ENCODE measurements around the gene LIMS2. TPM values are rescaled to one million over a fixed set of nuclear protein-coding genes. Genes with fewer than 3 reads are reported as not detected.

Gene LIMS2, protein sequence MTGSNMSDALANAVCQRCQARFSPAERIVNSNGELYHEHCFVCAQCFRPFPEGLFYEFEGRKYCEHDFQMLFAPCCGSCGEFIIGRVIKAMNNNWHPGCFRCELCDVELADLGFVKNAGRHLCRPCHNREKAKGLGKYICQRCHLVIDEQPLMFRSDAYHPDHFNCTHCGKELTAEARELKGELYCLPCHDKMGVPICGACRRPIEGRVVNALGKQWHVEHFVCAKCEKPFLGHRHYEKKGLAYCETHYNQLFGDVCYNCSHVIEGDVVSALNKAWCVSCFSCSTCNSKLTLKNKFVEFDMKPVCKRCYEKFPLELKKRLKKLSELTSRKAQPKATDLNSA
- total RNA-seq, result 100 to 1,000 TPM in 2 of 4 donors, 10 to 100 TPM in 2; 86.1 to 111 (median 98.1) TPM

DNA sequence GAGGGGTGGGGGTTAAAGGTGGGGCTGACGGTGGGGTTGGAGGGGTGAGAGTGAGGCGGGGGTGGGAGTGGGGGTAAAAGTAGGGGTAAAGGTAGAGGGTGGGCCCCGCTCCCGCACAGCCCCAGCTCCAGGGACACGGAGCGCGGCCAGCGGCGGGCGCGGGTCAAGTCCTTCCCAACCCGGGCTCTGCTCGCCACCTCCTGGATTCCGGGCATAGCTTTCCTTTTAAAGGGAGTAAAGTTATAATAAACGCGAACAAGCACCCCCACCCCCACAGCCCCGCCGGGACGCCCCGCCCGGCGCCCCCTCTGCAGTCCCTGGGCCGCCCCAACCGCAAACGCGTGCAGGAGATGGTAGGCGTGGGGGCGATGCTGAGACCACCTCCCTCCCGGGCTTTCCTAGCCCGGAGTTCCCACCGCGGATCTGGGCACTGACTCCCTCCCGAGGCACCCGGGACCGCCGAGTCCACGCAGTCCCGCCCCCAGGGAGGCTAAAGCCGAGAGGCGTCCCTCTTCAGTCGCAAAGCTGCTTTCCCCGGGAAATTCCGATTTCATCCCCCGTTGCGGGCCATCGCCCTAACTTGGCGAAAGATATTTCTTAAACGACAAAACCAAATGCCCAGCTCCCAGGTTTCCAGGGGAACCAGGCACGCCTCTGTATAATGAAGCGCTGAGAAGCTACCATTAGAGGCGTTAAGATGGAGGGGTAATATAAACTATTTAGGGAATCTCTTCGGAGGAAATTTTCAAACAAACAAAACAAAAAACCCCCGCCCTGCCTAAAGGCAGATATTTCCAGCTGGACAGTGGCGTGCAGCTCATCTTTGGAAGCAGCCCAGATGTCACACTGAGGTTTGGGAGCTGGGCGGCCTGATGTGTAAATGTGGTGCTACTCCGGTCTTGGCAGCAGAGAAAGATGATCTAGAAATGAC is at the start of gene LIMS2:
Gene LIMS2, minus strand, starts transcription at position 200 of the 931 bp plus-strand sequence. CDS start 506 bp downstream, outside the sequence.
- TF ChIP-seq, protein P1, sequence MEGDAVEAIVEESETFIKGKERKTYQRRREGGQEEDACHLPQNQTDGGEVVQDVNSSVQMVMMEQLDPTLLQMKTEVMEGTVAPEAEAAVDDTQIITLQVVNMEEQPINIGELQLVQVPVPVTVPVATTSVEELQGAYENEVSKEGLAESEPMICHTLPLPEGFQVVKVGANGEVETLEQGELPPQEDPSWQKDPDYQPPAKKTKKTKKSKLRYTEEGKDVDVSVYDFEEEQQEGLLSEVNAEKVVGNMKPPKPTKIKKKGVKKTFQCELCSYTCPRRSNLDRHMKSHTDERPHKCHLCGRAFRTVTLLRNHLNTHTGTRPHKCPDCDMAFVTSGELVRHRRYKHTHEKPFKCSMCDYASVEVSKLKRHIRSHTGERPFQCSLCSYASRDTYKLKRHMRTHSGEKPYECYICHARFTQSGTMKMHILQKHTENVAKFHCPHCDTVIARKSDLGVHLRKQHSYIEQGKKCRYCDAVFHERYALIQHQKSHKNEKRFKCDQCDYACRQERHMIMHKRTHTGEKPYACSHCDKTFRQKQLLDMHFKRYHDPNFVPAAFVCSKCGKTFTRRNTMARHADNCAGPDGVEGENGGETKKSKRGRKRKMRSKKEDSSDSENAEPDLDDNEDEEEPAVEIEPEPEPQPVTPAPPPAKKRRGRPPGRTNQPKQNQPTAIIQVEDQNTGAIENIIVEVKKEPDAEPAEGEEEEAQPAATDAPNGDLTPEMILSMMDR (IDR thresholded peaks at IDR 0.05), result peak in 2 of 5 experiments; percentile 20 to 28
- TF ChIP-seq POLR2A (IDR thresholded peaks at IDR 0.05), result no peak
- no peaks in the 10 kb centered on the region for H3K9me3 ChIP-seq
- peak within 1 kb of the TSS; percentile 85 to 90 (median 90) for H3K27ac ChIP-seq
- WGBS, 2 donors, result 4 to 5% methylated on average over 53 to 56 of the region's 56 CpGs
- H3K4me3 ChIP-seq, result peak within 1 kb of the TSS; percentile 61 to 80 (median 75)
- H3K36me3 ChIP-seq, result no peaks in the 10 kb centered on the region
- H3K4me1 ChIP-seq, result peaks cover 0 to 47% (median 9%) of the 10 kb centered on the region in 4 donors
- DNase-seq (ENCODE audit: low spot score in 2 of 2), result no peak
- no peaks in the 10 kb centered on the region for H3K27me3 ChIP-seq

DNA sequence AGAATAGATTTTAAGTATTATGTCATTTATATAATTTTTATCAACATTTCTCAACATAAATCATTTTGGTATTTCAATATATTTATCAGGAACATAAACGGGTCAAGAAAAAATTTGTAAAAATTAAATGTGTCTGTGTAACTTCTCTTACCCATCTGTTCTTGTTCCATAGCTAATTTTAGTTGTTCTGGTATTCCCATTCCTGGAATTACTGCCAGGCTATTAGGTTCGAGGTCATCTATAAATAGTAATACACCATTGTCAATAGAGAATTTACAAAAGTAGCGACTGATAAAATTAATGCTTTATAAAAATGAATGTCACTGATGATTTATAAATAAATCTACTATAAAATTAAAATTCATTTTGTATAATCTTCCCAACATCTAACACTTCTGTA is 47.5 kb upstream of the LIMS2 start:
- H3K9me3 ChIP-seq, result no peaks in the 10 kb centered on the region
- no peaks in the 10 kb centered on the region for H3K27me3 ChIP-seq
- no peak for DNase-seq (ENCODE audit: low spot score in 2 of 2)
- H3K4me1 ChIP-seq, result no peaks in the 10 kb centered on the region
- no peak overlapping the region for H3K27ac ChIP-seq
- peaks cover 0 to 61% (median 14%) of the 10 kb centered on the region in 3 donors for H3K36me3 ChIP-seq
- H3K4me3 ChIP-seq, result no peak overlapping the region
- 74 to 75% methylated on average over 3 of the region's 3 CpGs for WGBS, 2 donors
- TF ChIP-seq POLR2A (IDR thresholded peaks at IDR 0.05), result no peak
- TF ChIP-seq, protein P1 (IDR thresholded peaks at IDR 0.05), result no peak
- TF ChIP-seq EP300 (IDR thresholded peaks at IDR 0.05), result no peak

DNA sequence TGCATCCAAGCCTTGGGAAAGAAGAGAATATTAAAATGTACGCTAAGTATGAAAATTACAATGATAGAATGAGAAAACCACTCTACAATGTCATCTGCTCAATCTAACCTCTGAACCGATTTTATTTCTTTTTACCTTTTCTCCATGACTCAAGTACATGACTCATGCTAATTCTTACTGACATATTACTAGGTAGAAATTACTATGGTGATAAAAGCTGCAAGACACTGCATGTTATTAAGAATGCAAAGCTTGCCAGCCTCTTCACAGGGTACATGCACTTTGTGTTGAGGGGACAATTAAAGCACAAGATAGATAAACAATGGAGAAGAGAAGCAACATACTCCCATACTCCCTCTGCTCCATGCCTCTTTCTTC is 46.6 kb upstream of the LIMS2 start:
- Histone ChIP-seq H3K4me1 (no peaks in the 10 kb centered on the region), H3K9me3 (no peaks in the 10 kb centered on the region), H3K4me3 (no peak overlapping the region), H3K27me3 (no peaks in the 10 kb centered on the region), H3K27ac (no peak overlapping the region), H3K36me3 (peaks cover 0 to 65% (median 14%) of the 10 kb centered on the region in 3 donors)
- no peak for DNase-seq (ENCODE audit: low spot score in 2 of 2)
- TF ChIP-seq, protein P1 (IDR thresholded peaks at IDR 0.05), result no peak
- no peak for TF ChIP-seq EP300 (IDR thresholded peaks at IDR 0.05)
- no peak for TF ChIP-seq POLR2A (IDR thresholded peaks at IDR 0.05)
- WGBS, 2 donors, result 96 to 97% methylated on average over 2 of the region's 2 CpGs

DNA sequence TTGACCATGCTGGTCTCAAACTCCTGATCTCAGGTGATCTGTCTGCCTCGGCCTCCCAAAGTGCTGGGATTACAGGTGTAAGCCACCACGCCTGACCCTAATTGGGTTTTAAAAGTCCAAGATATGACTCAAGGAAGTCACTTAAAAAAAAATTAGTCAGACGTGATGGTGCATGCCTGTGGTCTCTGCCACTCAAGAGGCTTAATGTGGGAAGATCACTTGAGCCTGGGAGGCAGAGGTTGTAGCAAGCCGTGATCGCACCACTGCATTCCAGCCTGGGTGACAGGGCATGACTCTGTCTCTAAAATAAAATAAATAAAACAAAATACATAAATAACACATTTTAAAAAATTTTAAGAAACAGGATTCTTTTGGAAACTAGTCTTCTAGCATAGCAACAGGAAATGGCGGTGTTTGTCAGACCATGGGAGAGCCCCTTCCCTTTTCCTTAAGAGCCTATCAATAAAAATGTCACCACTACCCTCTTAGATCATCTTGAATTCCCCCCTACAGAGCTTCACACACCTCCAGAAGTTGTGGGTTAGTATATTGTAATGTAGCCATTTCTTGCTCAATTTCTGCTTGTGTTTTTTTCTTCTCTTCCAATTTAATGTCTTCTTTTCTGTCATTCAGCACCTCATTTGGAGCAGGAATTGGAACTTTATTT is 46.1 kb upstream of the LIMS2 start:
- WGBS, 2 donors, result 95% methylated on average over 6 of the region's 6 CpGs
- no peak overlapping the region for H3K4me3 ChIP-seq
- no peaks in the 10 kb centered on the region for H3K4me1 ChIP-seq
- no peaks in the 10 kb centered on the region for H3K27me3 ChIP-seq
- no peak for DNase-seq (ENCODE audit: low spot score in 2 of 2)
- peaks cover 0 to 70% (median 14%) of the 10 kb centered on the region in 3 donors for H3K36me3 ChIP-seq
- no peaks in the 10 kb centered on the region for H3K9me3 ChIP-seq
- no peak overlapping the region for H3K27ac ChIP-seq
- TF ChIP-seq, protein P1 (IDR thresholded peaks at IDR 0.05), result no peak
- TF ChIP-seq POLR2A (IDR thresholded peaks at IDR 0.05), result no peak
- TF ChIP-seq EP300 (IDR thresholded peaks at IDR 0.05), result no peak

Data from tibial nerve (tissue), 4 donors.